Anterior cingulate cortex (tissue), 58 donors: ENCODE data around the gene STARD9.
A peak's percentile ranks its signal among the peaks of the same experiment; 100 is the strongest.

Experiments used
- DNase-seq, 58 donors: peaks; one replicate each; lab custom pipeline; 2025; lab: John Stamatoyannopoulos, UW

STARD9 gene

DNA sequence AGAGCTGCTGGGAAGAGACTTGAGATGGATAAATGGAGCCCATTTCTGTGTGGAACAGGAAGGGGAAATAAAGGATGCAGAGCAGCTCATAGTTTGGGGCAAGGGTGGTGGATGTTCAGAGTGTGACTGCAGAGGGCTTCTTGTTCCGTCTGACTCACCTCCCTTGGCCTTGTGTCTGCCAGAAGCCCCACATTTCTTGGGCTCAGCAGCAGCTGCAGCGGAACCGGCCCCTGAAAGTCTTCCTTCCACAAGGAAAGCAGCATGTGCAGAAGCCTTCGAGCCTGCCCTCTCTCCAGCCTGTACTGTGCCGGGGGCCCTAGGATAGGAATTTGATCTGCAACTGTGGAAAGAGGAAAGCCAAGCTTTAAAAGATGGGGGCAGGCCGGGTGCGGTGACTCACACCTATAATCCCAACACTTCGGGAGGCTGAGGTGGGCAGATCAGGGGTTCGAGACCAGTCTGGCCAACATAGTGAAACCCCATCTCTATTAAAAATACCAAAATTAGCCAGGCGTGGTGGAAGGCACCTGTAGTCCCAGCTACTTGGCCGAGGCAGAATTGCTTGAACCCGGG, 150.0 kb downstream of the STARD9 start:
- no peak for DNase-seq

DNA sequence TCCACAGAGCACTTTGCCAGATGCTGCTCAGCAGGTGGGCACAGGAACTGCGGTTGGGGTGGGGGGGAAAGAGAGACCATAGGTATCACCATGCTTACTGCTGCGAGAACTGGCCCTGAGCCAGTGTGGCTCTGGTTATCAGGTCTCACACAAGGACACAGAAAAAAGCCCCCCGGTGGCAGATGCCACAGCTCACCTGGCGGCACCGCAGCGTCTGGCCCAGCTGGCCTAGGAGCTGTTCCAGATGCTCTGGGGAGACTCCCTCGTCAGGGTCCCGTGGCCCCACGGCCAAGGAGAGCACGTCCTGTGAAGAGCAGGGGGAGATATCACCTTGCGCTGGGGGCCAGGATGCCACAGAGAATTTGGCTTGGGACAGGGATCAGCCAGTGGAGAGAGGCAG, 150.7 kb downstream of the STARD9 start:
- no peak for DNase-seq

DNA sequence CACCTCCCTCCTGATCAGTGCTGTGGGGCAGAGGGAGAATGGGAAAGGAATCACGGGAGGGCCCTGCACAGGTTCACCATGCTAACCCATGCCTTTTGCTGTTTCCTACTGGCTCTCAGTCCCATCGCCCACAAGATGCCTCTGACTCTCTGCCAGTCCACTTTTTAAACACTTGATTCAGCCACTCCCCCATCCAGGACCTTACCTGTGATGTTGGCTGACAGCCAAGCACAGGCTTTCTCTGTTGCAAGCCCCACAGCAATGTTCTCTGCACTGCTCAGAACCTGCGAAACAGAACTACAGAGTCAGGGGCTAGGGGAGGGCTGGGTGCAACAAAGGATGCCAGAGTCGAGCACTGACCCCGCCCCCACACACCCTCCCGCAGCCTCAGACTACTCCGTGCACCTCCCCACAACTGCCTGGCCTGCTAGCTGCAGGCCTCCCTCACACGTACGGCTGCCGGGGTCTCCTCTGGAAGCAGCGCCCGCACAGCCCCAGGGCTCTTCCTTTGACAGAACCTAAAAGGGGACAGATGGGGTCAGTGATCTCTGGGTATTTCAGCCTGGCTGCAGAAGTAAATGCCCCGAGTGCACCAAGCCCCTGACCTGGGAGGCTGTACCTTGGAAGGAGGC, 152.5 kb downstream of the STARD9 start:
- no peak for DNase-seq

DNA sequence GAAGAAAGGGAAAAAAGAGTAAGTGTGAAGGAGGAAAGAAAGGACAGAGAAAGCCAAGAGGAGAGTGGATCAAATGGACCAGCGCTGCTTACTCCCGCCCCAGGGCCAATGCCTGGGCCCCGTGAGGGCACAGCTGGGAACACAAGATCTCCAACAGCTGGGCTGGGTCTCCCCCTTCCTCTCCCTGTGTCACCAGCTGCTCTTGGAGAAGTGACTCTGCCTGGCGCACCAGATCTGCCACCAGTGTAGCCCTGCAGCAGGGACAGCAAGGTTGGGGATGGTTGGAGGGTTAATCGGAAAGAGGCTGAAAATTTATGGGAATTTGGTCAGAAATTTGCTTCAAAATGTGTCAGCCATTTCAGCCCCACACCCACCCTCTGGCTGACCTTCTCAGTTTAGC, 153.2 kb downstream of the STARD9 start:
- peak in 16 of 58 donors; percentile 12 to 58 (median 36) for DNase-seq

DNA sequence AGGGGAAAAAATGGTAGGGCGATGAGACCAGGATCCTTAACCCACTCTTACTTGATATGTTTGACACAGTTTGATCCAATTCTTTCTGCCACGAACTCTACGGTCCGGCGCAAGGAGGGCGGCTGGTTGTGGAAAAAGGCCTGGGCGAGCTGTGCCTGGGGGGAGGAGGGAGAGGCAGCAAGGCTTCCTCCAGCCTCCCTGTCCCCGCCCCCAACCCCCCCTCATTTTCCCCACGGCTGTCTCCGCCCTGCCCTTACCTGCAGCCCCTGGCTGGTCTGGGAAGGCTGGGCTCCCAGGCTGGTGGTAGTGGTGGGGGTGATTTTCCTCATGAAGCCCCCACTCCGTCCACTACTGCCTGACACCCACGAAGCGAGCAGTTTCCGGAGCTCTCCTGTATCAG, 153.6 kb downstream of the STARD9 start:
- DNase-seq = no peak

DNA sequence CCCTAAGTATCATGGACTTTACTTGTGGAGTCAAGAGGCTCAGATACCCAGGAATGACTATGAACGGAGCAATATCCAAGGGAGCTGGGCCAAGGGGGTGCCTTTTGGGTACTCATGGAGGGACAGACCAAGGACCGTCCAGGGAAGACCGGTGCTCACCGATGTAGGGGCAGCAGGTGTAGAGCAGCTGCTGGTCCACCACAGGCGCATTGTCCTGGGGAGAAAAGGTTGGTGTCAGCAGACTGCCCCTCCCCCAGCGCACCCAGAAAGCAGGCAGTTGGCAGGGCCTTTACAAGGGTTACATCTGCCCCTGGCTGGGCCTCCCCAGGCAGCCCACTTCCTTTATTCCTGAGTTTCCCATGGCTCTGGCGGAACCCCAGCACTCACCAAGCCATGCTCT, 154.0 kb downstream of the STARD9 start:
- DNase-seq = no peak

DNA sequence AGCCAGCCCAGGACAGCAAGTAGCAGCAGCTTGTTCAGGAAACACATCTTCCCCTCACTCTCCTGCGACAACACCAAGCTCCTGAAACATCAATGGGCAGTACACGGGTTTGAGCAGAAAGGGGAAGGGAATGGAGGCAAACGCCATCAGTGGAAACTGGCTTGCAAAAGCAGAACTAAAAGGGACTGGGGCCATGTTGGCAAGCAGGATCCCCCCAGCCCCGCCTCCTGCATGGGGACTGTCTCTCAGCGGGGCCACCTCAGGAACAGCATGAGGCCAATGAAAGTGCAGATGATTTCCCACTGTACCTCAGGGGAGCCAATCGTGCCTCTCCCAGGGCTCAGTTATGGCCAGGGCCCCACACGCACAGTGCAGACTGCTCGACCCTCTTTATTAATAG, 154.7 kb downstream of the STARD9 start:
- DNase-seq = no peak

DNA sequence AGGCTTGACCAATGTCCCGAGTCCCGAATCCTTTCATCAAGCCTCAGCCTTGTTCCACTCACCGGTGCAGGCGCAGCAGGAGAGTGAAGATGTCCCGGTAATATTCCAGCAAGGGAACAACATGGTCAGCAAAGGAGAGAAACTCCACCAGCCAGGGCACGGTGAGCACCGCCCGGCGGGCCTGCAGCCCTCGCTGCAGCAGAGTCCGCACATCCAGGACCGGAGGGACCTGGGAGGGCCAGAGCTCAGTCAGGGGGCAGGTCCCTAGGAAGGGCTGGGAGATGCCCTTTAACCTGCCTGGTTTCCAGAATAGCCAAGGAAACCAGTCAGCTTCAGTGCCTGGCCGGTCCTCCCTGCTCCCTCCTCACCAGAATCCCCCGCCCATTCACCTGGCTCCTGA, 155.1 kb downstream of the STARD9 start:
- DNase-seq = no peak

DNA sequence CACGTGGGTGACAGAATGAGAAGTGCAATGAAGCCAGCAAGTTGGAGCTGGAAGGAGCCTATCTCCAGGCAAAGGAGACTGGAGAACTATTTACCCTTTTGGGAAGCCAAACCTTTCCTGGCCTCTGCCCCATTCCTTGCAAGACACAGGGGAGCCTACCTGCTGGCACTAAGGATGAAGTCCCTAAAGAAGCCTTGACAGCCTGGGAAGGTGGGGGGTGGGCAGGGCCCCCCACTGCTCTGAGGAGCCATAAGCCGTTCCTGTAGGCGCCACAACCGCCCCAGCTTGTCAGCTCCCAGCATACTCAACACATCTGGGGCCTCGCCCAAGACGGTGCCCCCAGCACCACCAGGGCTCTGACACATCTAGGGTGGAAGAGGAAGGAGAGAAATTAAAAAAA, 156.1 kb downstream of the STARD9 start:
- no peak for DNase-seq

DNA sequence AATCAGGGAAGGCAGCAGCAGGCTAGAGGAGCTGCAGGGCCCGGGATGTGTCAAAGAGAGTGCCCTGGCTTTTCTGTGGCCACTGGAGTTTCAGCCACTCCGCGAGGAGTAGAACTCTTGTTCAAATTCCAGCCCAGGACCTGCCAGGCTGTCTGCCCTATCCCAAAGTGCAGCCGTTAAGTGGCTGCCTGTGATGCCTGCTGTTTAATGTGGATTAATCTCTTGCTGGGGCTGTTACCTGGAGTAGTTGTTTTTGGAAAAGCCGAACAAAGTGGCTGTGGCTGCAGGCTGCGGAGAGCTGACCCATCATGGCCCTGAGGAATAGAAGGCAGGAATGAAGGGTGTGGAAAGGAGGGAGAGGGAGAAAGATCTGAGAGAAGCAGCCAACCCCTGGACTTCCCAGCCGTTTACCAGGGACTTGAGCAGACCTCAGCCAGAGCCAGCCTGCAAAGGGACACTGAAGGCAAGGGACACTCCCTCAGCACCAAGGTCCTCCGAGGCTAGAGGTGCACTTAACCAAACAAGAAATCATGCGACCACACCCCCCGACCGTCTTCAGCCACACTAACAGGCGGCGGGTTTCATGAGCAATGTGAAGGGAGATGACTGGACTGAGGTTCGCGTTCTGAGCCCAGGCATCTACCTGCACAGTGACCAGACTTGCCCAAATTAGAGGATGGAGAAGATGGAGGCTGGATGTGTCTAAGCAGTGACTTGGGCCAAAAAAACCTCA, 156.9 kb downstream of the STARD9 start:
- no peak for DNase-seq

DNA sequence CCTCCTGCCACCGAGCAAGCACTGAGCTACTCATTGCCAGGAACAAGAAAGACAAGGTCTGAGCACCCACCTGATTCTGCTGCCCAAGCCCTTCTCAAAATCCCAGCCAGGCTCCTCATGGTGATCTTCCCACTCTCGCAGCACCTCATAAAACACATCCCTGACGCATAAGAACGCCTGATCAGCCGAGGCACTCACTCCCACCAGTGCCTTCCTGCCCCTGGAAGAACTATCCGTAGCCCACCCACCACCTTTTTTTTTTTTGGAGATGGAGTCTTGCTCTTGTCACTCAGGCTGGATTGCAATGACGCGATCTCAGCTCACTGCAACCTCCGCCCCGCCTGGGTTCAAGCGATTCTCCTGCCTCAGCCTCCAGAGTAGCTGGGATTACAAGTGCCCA, 157.6 kb downstream of the STARD9 start:
- DNase-seq = no peak

DNA sequence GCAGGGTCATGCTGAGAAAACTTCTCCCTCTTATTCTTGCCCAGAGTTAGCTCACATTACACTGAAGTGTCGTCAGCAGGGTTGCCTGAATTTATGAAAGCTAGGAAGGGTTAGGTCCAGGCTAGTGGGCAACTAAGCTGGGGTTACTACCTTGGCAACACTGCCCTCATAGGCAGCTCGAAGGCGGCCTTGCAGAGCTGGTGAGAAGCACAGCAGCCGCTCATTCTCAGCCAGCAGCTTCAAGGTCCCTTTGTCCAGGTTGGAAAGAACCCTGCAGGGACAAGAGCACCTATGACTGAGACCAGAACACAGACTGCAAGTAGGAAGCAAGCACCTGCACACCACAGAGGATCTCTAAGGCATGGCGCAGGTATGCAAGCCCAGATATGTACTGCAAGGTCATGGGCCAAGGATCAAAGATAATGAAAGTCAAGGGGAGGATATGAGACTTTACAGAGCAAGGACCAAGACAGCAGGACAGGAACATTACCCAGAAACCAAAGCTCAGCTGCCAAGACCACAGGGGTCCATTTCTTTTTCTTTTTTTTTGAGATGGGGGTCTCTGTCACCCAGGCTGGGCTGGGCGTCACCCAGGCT, 158.8 kb downstream of the STARD9 start:
- no peak for DNase-seq

DNA sequence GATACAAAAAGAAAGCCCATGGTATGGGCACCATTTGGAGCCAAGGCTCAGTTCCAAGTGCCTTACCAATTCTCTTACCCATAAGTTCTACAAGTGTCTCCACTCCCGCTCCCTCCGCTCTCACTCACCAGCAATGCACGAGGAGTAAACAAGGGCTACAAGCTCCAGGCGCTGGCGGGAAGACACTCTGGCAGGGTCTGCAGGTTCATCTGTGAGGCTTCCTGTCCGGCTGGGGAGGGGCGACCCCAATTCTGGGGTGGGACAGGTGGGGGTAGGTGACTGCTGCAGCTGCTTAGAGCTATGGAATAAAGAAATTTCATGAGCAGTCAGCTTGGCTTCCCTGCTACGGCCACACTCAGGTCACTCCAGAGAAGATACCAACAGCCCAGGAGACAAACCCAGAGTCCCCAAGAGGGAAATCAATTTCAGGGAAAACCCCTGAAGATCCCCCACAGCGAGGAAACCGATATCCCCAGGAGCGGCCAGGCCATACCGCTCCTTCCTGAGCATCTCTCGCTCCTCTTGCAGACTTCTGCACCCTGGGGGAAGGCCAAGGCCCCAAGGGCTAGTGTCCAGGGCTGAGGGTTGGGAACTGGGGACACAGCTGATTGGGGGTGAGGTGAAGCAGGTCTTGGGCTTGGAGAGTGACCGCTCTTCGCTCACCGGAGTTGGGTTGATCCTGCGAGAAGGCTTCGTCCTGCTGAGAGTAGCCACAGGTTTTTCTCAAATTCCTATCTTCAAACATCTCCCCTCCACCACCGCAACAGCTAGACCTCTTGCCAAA, 160.2 kb downstream of the STARD9 start:
- no peak for DNase-seq

DNA sequence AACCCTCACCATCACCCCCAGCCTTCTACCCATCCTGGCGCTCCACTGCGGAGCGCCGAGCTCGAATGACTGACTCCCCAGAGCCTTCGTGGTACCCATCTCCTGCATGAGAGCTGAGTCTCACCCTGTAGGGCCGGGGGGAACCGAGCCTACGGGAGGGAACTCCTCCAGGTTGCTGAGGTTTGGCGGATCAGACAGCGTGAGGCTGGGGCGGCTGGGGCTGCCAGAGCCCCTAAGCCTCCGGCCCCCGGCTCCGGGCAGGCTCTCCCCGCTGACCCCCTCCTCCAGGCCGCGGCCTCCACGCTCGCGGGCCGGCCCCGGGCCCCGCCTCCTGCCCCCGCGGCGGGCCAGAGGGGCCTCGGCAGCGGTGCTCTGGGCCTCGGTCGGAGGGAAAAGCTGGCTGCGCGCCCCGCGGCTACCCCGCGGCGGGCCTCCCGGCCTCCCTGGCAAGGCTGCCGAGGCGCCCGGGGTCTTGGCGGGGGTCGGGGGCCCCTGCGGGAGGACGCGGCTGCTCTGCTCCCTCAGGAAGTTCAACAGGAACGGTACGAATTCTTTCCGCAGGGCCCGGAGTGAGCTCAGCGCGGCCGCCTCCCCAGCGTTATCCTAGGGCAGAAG, 160.9 kb downstream of the STARD9 start:
- DNase-seq = peak in 1 of 58 donors; percentile 41

DNA sequence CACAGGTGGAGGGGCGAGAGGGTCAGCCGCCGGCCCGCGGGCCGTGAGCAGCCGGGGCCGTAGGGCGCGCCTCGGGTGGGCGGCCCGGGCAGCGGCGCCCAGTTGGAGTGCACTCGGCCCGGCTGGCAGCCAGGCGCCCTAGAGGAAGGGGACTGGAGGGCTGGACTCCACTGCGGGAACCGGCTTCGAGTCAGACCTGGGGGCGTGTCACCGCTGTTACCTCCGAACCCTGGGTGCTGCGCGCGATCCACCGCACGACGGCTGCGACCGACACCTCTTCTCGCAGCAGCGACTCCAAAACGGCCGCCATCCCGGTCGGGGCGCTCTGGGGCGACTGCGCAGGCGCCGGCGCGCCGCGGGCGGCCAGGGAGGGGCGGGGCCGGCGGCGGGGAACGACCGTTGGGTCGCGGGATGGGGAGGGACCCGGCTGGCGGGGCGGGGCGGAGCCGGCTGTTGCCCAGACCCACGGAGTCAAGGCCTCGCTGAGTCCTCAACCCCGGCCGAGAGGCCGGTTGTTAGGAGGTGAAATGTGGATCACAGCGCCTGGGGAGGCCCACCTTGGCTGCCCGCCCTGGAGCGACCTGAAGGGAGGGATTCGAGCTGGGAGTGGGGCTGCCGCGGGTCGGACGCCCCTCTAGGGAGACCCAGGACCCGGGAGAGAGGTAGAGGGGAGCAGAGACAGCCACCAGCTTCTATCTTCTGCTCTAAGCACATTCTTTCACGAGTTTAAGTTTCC, 161.6 kb downstream of the STARD9 start, which contains the start of gene CDAN1:
Gene CDAN1 (minus strand): TSS at position 336 of the 736 bp plus-strand sequence. CDS start 26 bp downstream, at position 310.
- peak in 57 of 58 donors; percentile 39 to 91 (median 82) for DNase-seq

DNA sequence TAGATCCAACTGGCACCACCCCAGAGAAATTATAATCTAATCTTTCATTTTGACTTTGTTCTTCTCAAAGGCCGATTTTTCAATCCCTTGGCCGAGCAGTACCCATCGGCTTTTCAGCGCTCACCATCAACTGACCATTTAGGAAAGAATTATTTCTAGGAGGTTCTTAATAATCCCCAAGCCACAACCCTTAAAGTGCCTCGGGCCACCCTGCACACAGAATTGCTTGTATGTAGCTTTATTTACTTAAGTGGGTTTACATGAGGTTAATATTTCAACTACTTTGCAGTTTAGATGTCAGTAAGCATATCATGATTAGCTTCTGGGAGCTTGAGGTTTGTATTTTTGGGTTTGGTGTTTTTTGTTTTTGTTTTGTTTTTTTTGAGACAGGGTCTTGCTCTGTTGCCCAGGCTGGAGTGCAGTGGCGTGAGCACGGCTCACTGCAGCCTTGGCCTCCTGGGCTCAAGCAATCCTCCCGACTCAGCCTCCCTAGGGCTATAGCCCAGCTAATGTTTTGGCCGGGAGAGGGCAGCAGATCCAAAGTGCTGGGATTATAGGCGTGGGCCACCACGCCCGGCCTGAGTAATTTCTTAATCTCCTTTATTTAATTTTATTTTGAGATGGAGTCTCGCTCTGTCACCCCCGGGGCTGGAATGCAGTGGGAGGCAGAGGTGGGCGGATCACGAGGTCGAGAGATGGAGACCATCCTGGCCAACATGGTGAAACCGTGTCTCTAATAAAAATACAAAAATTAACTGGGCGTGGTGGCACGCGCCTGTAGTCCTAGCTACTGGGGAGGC, 162.3 kb downstream of the STARD9 start:
- DNase-seq = no peak

DNA sequence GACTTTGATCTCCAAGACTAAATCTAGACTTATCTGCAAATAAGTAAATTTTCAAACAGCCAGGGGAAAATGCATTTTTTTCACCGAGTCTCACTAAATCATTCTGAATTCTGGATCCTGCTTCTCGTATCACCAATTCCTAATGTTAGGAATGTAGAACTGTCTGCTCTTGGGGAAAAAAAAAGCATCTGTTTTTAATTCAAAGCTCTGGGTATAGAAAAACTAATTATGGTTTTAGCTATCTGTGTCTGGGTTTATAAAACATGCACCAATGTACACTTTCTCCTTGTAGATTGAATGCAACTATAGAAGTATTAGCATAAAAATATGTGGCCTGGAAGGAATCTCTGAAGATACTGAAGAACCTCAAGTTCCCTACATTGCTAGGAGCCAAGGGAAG, 166.3 kb downstream of the STARD9 start:
- no peak for DNase-seq

DNA sequence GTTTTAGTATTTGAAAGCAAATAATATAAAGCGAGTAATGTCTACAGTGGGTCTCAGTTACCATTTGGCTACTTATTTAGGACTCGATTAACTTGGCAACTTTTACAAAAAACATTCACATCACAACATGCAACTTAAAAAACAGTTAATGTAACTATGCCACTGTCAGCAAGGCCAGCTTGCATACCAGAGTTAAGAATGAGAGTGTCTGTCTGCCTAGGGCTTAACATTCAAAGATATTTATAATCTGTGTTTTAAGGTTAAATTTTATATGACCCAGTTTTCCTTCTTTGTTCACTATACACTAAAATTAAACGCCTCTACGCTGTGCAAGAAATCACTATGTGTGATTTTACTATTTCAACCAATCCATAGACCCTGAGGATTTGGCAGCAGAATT, 166.7 kb downstream of the STARD9 start:
- no peak for DNase-seq

DNA sequence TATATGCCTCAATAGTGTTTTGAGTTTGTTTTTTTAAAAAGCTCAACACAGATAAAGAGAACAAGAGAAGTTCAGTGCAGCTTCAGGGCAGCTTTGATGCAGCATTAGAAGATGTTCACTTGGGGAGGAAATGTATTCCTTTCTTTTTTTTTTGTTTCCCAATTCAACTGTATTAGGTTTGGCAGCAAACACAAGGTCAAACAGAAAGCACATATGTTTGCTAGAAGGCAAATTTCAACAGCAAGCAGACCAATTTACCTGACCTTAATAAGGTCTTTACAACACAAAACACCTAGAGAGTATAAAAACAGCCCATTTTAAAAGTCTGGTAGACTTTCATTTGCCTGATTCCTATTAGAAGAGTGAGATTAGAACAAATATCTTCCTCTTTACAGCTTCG, 168.8 kb downstream of the STARD9 start:
- no peak for DNase-seq
